Keratinocyte (primary cell): ENCODE results near the gene TYRP1. TPM values are rescaled to one million over a fixed set of nuclear protein-coding genes. Genes with fewer than 3 reads are reported as not detected.

Source experiments
- DNase-seq: peaks from one replicate; pipeline ENCODE4 v3.0.0-alpha.2; 2011; ENCODE audit warnings: low read depth, missing footprints, low spot score
- FAIRE-seq: peaks from 2 replicates; lab custom pipeline; 2011; peaks lifted over from hg19 to GRCh38; lab: Jason Lieb, UNC
- H2AFZ ChIP-seq: 2 replicates; pipeline ENCODE4 v1.6.0; 2012; ENCODE audit warnings: low read length, control low read depth, inconsistent platforms; ENCODE audit not compliant: control insufficient read depth
- H3K27ac ChIP-seq: 2 replicates; pipeline ENCODE4 v1.5.1; 2011; ENCODE audit warnings: low read length; ENCODE audit not compliant: control insufficient read depth, insufficient read depth
- H3K27me3 ChIP-seq: 3 replicates; pipeline ENCODE4 v1.6.0; 2011; ENCODE audit warnings: low read length; ENCODE audit not compliant: control insufficient read depth, insufficient read depth; ENCODE audit errors: extremely low read depth
- H3K36me3 ChIP-seq, 2 experiments: 2 replicates in 1 of 2; 3 replicates in 1 of 2; pipeline ENCODE4 v1.5.1; 2011; ENCODE audit warnings: low read length in 2 of 2, mild to moderate bottlenecking in 1 of 2; ENCODE audit not compliant: control insufficient read depth in 2 of 2, insufficient read depth in 2 of 2; ENCODE audit errors: extremely low read depth in 1 of 2
- H3K4me1 ChIP-seq: 3 replicates; pipeline ENCODE4 v1.5.1; 2011; ENCODE audit warnings: low read length; ENCODE audit not compliant: control insufficient read depth, insufficient read depth; ENCODE audit errors: extremely low read depth
- H3K4me2 ChIP-seq: 3 replicates; pipeline ENCODE4 v1.6.0; 2011; ENCODE audit warnings: low read depth, low read length; ENCODE audit not compliant: control insufficient read depth, insufficient read depth; ENCODE audit errors: extremely low read depth
- H3K4me3 ChIP-seq, 3 experiments: fragments of 200-600 bp in 1 of 3; sonication (generic) in 1 of 3; 2 replicates in 2 of 3; 3 replicates in 1 of 3; pipeline ENCODE4 v1.5.1; 2011 to 2016; ENCODE audit warnings: low read length in 3 of 3, mild to moderate bottlenecking in 3 of 3, control low read depth in 2 of 3, inconsistent platforms in 1 of 3, low read depth in 1 of 3, mixed read lengths in 1 of 3, mixed run types in 1 of 3, moderate library complexity in 1 of 3; ENCODE audit not compliant: control insufficient read depth in 2 of 3, insufficient read depth in 2 of 3; ENCODE audit errors: extremely low read depth in 1 of 3
- H3K79me2 ChIP-seq: 2 replicates; pipeline ENCODE4 v1.6.0; 2012; ENCODE audit warnings: low read length; ENCODE audit not compliant: control insufficient read depth, insufficient read depth
- H3K9ac ChIP-seq: 3 replicates; pipeline ENCODE4 v1.6.0; 2011; ENCODE audit warnings: low read length; ENCODE audit not compliant: control insufficient read depth, insufficient read depth; ENCODE audit errors: extremely low read depth
- H3K9me1 ChIP-seq: 3 replicates; pipeline ENCODE4 v1.6.0; 2011; ENCODE audit warnings: low read length; ENCODE audit not compliant: control insufficient read depth, insufficient read depth; ENCODE audit errors: extremely low read depth
- H3K9me3 ChIP-seq: 2 replicates; pipeline ENCODE4 v1.5.1; 2012; ENCODE audit warnings: low read depth, low read length; ENCODE audit not compliant: control insufficient read depth
- H4K20me1 ChIP-seq: 3 replicates; pipeline ENCODE4 v1.6.0; 2011; ENCODE audit warnings: low read length; ENCODE audit not compliant: control insufficient read depth, insufficient read depth; ENCODE audit errors: extremely low read depth
- CTCF ChIP-seq, 3 experiments: IDR thresholded peaks in 1 of 3; conservative IDR thresholded peaks in 1 of 3; optimal IDR thresholded peaks in 1 of 3; 2 replicates in 2 of 3; 3 replicates in 1 of 3; pipeline versions ENCODE3 to v1.5.1; 2011; ENCODE audit warnings: low read length in 3 of 3, mild to moderate bottlenecking in 3 of 3, moderate library complexity in 2 of 3, control low read depth in 1 of 3, inconsistent platforms in 1 of 3; ENCODE audit not compliant: insufficient read depth in 2 of 3; ENCODE audit errors: extremely low read depth in 1 of 3
- EZH2 ChIP-seq: IDR thresholded peaks from one replicate; pipeline ENCODE4 v1.6.1; 2012; ENCODE audit warnings: inconsistent platforms, mild to moderate bottlenecking, low read length, moderate library complexity
- dilution Hi-C: fragments of 300-500 bp; cut with MboI; formaldehyde crosslinking; loops from one replicate; pipeline ENCODE4 v1.7.0; 2020; ENCODE audit warnings: low sequenced_read_pairs; ENCODE audit not compliant: extremely low pct_ligation_motif_present
- polyA plus RNA-seq, 5 experiments: library from polyadenylated mRNA; depleted of rRNA in 3 of 5; stranded (reverse) in 3 of 5; stranded (forward) in 1 of 5; unstranded in 1 of 5; fragments of >200 nt; gene quantifications; 1 replicate in 1 of 5; 2 replicates in 3 of 5; 3 replicates in 1 of 5; pipeline versions ENCODE4 v1.2.1 to v1.2.3, GENCODE V29; 2011 to 2012; ENCODE audit warnings: missing spikeins in 2 of 5, low read depth in 1 of 5, low replicate concordance in 1 of 5

TYRP1 gene
- polyA plus RNA-seq, 1 donor (not counting 4 experiments of a cell fraction or from before 2014, with no cell fraction given): 0.50 TPM

- dilution Hi-C loops: no loop called here
- H3K4me2 ChIP-seq: no peak overlapping the region
- H3K4me3 ChIP-seq: no peak overlapping the region
- H3K4me1 ChIP-seq: no peaks in the 10 kb centered on the region
- no peaks in the 10 kb centered on the region for H3K27me3 ChIP-seq
- FAIRE-seq: no peak
- no peaks in the 10 kb centered on the region for H3K9me1 ChIP-seq
- no peaks in the 10 kb centered on the region for H3K79me2 ChIP-seq
- H2AFZ ChIP-seq: no peak overlapping the region
- DNase-seq: no peak
- no peaks in the 10 kb centered on the region for H4K20me1 ChIP-seq
- TF ChIP-seq EZH2 (no peak), CTCF (optimal IDR thresholded peaks at IDR 0.05 in 1 of 3, IDR thresholded peaks at IDR 0.05 in 1 of 3, conservative IDR thresholded peaks at IDR 0.05 in 1 of 3; ENCODE audit: extremely low read depth in 1 of 3, insufficient read depth in 2 of 3, low read length in 3 of 3) (no peak)
- no peaks in the 10 kb centered on the region for H3K36me3 ChIP-seq
- H3K27ac ChIP-seq: no peak overlapping the region
- H3K9me3 ChIP-seq: no peaks in the 10 kb centered on the region
- no peak overlapping the region for H3K9ac ChIP-seq
These were observed 10.8 kb downstream of the TYRP1 start for GRCh38 chr9:12703996-12704395.

GRCh38 chr9:12705738-12706391, 12.7 kb downstream of the TYRP1 start:
- H3K4me2 ChIP-seq: no peak overlapping the region
- TF ChIP-seq EZH2 (no peak), CTCF (optimal IDR thresholded peaks at IDR 0.05 in 1 of 3, IDR thresholded peaks at IDR 0.05 in 1 of 3, conservative IDR thresholded peaks at IDR 0.05 in 1 of 3; ENCODE audit: extremely low read depth in 1 of 3, insufficient read depth in 2 of 3, low read length in 3 of 3) (no peak)
- H3K4me1 ChIP-seq: no peaks in the 10 kb centered on the region
- H3K36me3 ChIP-seq: no peaks in the 10 kb centered on the region
- dilution Hi-C loops: no loop called here
- H3K4me3 ChIP-seq: no peak overlapping the region
- no peak overlapping the region for H2AFZ ChIP-seq
- no peaks in the 10 kb centered on the region for H3K27me3 ChIP-seq
- H4K20me1 ChIP-seq: no peaks in the 10 kb centered on the region
- no peaks in the 10 kb centered on the region for H3K9me3 ChIP-seq
- H3K9ac ChIP-seq: no peak overlapping the region
- H3K27ac ChIP-seq: no peak overlapping the region
- no peak for FAIRE-seq
- H3K79me2 ChIP-seq: no peaks in the 10 kb centered on the region
- DNase-seq: no peak
- H3K9me1 ChIP-seq: no peaks in the 10 kb centered on the region
